GM21619 (cell line): ENCODE results near the gene POP4.

ENCODE experiments used
- ATAC-seq: cut with Tn5 transposase; IDR thresholded peaks from one replicate; pipeline ENCODE4 v1.9.1; 2021; ENCODE audit not compliant: unreplicated experiment

The POP4 gene

DNA sequence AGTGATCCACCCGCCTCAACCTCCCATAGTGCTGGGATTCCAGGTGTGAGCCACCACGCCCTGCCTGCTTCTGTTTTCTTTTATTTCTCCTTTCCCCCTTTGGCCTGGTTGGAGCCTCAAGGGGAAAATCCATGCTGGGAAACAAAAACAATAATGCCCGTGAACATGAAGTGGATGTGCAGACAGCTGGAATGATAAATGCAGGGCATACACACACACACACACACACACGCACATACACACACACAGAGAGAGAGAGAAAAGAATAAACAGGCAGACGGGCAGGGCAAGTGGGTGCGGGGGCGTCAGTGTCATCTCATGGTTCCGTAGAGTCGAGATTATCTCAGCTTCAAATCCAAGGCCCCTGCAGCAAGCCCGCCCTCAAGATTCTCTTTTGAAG is 54.8 kb downstream of the POP4 start:
- no peak for ATAC-seq

DNA sequence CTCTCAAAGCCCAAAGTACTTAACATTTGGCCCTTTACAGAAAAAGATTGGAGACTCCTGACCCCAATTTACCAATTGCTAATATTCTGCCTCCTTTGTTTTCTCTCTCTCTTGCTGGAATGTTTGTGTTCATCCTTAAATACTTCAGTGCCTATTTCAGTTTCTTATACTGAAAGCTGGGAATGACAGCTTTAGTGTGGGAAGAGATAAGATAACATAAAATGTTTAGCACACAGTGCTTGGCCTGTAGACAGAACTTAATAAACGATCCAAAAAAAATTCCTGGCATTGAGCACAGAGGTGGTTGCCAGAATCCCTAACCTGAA is 56.2 kb downstream of the POP4 start:
- ATAC-seq: no peak

DNA sequence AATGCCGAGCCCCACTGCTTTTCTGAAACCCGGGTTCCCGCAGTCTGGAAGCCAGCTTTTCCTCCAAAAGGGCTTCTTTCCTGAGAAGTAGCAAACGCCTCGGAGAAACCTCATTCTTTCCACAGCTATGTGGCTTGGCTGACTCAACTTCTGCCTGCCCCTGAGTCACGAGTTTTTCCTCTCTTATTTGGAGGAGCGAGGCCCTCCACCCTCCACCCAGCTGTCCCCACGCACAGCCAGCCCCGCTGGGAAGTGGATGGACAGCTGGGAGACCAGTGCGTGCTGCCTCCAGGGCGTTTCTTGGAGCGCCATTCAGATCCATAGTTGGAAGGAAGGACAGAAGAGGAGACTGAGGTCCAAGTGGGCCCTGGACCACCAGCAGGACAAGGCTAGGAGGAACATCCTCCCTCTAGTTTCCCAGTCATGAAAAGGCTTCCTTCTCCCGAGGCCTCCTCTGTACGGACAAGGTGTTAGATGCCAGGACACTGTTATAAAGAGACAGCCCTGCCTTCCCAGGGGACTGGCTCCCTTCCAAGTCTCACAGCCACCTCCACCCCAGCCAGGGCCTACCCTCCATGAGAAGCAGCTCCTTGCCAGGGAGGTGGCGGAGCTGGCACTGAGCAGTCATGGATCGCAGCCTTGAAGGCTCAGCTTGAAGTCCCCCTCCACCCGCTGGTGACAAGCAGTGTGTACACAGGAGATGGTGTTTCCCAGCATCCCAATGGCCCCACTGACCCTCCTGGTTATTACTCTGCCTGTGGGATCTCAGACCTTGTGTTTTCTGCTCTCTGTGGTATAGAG is 56.7 kb downstream of the POP4 start:
- ATAC-seq: no peak

- ATAC-seq: no peak
Observed at GRCh38 chr19:29663861-29664752, 58.0 kb downstream of the POP4 start.

- ATAC-seq: no peak
Observed at GRCh38 chr19:29664753-29665214, 58.7 kb downstream of the POP4 start.

- peak; percentile 87 for ATAC-seq
Observed at GRCh38 chr19:29665215-29665825, 59.2 kb downstream of the POP4 start, which contains the start of gene PLEKHF1. TSS of gene PLEKHF1 (plus strand) at chr19:29665461. CDS start at chr19:29673840, 8,379 bp downstream.

DNA sequence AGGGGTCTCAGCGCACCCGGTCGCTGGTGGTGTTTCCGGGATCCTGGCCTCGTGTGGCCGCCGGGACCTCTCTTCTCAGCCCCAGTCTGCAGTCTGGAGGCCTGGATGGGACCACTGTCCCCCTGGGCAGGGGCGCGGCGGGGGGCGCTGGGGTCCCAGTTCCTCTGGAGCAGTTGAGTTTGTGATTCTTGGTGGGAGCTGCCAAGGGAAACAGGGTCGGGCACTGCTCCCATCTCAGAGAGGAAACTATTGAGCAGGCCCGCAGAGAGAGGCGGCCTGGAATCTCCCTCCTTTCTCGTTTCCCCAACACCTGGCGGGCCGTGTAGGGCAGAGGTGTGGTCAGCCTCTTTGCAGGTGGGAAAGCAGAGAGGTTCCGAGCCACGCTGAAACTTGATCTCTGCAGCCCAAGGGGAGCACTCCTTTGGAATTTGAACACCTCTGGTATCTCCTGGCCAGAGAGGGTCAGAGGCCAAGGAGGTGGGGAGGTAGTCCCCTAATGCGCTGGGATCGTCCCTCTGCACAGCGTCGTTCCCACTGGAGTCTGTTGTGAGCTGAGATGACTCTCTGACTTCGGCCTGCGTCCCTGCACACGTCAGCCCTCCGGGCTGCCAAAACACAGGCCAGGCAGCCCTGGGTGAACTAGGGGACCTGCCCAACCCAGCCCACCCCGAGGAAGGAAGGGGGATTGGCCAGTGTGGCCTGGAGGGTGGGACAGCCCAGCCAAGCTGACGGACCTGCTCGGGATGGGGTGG is 59.9 kb downstream of the POP4 start:
- peak; percentile 12 for ATAC-seq
